Measurements from ENCODE around the gene C6orf118. TPM values are rescaled to one million over a fixed set of nuclear protein-coding genes. Genes with fewer than 3 reads are reported as not detected.

Gene C6orf118
- total RNA-seq, 1 experiment from 2014 or later: not detected

- H2BK120ac ChIP-seq (ENCODE audit: low read depth, low read length, poor library complexity, severe bottlenecking): no peak overlapping the region
- H2BK5ac ChIP-seq (ENCODE audit: insufficient read length, low read length): no peak overlapping the region
- no CpG with 5 or more reads among the region's 3 CpGs for WGBS (ENCODE audit: extremely low coverage, insufficient read length, low lambda C conversion rate)
- H3K56ac ChIP-seq (ENCODE audit: insufficient read length, low read depth, low read length): no peak overlapping the region
- H2BK12ac ChIP-seq (ENCODE audit: insufficient read length, low read depth, low read length): no peak overlapping the region
- Mint-ChIP-seq H3K4me3 (no peak overlapping the region), H3K27ac (no peak overlapping the region), H3K4me1 (no peaks in the 10 kb centered on the region), H3K9me3 (peaks cover 14 to 18% of the 10 kb centered on the region in 2 experiments), H3K27me3 (ENCODE audit: low read depth) (no peaks in the 10 kb centered on the region), H3K36me3 (ENCODE audit: insufficient read depth in 1 of 3, low read depth in 3 of 3) (peaks cover 4 to 13% (median 9%) of the 10 kb centered on the region in 3 experiments)
- no peak for DNase-seq
- no peak overlapping the region for H2BK15ac ChIP-seq (ENCODE audit: low read depth, low read length)
- H3K79me1 ChIP-seq (ENCODE audit: insufficient read depth, low read depth, low read length, poor library complexity, severe bottlenecking): no peaks in the 10 kb centered on the region
- no peak overlapping the region for H3K18ac ChIP-seq (ENCODE audit: insufficient read length, low read depth, low read length)
- no peak overlapping the region for H2AFZ ChIP-seq (ENCODE audit: low read length)
- H3T11ph ChIP-seq (ENCODE audit: low read length): no peak overlapping the region
- H3K4me2 ChIP-seq (ENCODE audit: insufficient read depth, insufficient read length, low read length): no peak overlapping the region
- no peak overlapping the region for H3K23ac ChIP-seq (ENCODE audit: insufficient read length, low read depth, low read length)
- H2BK20ac ChIP-seq (ENCODE audit: low read depth, low read length, poor library complexity, severe bottlenecking): no peak overlapping the region
- no peaks in the 10 kb centered on the region for H3K79me2 ChIP-seq (ENCODE audit: insufficient read depth, low read length)
- H2AK5ac ChIP-seq (ENCODE audit: insufficient read length, low read length): no peak overlapping the region
- H3K27ac ChIP-seq (ENCODE audit: insufficient read length, low read depth, low read length): no peak overlapping the region
- H3K4ac ChIP-seq (ENCODE audit: low read depth, low read length): no peak overlapping the region
- H3K27me3 ChIP-seq (ENCODE audit: insufficient read depth, low read length): no peaks in the 10 kb centered on the region
- H4K91ac ChIP-seq (ENCODE audit: insufficient read length, low read depth, low read length): no peak overlapping the region
- H3K14ac ChIP-seq (ENCODE audit: insufficient read depth, low read length): no peak overlapping the region
- no peak overlapping the region for H4K8ac ChIP-seq (replicated peaks; ENCODE audit: insufficient read length, low read depth, low read length)
- TF ChIP-seq CTCF (conservative IDR thresholded peaks at IDR 0.05): no peak
- H3K23me2 ChIP-seq (ENCODE audit: insufficient read length, low read depth, low read length, poor library complexity, severe bottlenecking): no peaks in the 10 kb centered on the region
- no peaks in the 10 kb centered on the region for H3K9me3 ChIP-seq (ENCODE audit: control insufficient read depth, low read depth, low read length)
- H3K9ac ChIP-seq (ENCODE audit: extremely low read depth, insufficient read length, low read length): no peak overlapping the region
- H4K5ac ChIP-seq (ENCODE audit: insufficient read length, low read depth, low read length): no peak overlapping the region
- no peaks in the 10 kb centered on the region for H3K4me1 ChIP-seq (ENCODE audit: insufficient read depth, low read length)
- H4K20me1 ChIP-seq (ENCODE audit: control insufficient read depth, insufficient read depth, insufficient read length): no peaks in the 10 kb centered on the region
Measured at GRCh38 chr6:165231177-165231576, 78.2 kb downstream of the C6orf118 start.

Measured in H9 (cell line).